BLaER1 (cell line): ENCODE measurements around the gene GOLGA7B.

Experiments used
- H3K27ac ChIP-seq: shearing (Covaris generic); formaldehyde crosslinking; 2 replicates; pipeline ENCODE4 v1.8.1; 2022
- H3K27me3 ChIP-seq: shearing (Covaris generic); formaldehyde crosslinking; 2 replicates; pipeline ENCODE4 v1.8.1; 2022
- H3K36me3 ChIP-seq: shearing (Covaris generic); formaldehyde crosslinking; 2 replicates; pipeline ENCODE4 v1.8.1; 2022
- H3K4me1 ChIP-seq: shearing (Covaris generic); formaldehyde crosslinking; 2 replicates; pipeline ENCODE4 v1.8.1; 2022
- H3K4me2 ChIP-seq: shearing (Covaris generic); formaldehyde crosslinking; 2 replicates; pipeline ENCODE4 v1.8.1; 2022
- H3K4me3 ChIP-seq: shearing (Covaris generic); formaldehyde crosslinking; 2 replicates; pipeline ENCODE4 v1.8.1; 2022
- H3K9ac ChIP-seq: shearing (Covaris generic); formaldehyde crosslinking; 2 replicates; pipeline ENCODE4 v1.8.1; 2022
- H3K9me3 ChIP-seq: shearing (Covaris generic); formaldehyde crosslinking; 2 replicates; pipeline ENCODE4 v1.8.1; 2022
- H4K20me1 ChIP-seq: shearing (Covaris generic); formaldehyde crosslinking; 2 replicates; pipeline ENCODE4 v1.8.1; 2022
- Cebpa-rat ChIP-seq: shearing (Covaris generic); IDR thresholded peaks from 2 replicates; pipeline ENCODE4 v1.8.1; 2022

GOLGA7B gene

GRCh38 chr10:97816609-97817008, 33.0 kb upstream of the GOLGA7B start:
- Histone ChIP-seq H3K27me3 (no peaks in the 10 kb centered on the region), H3K9me3 (no peaks in the 10 kb centered on the region), H3K36me3 (no peaks in the 10 kb centered on the region), H3K4me3 (no peak overlapping the region), H3K27ac (no peak overlapping the region), H3K4me2 (no peak overlapping the region), H3K4me1 (peaks cover 11% of the 10 kb centered on the region), H4K20me1 (no peaks in the 10 kb centered on the region), H3K9ac (no peak overlapping the region)
- no peak for TF ChIP-seq Cebpa-rat

- no peak overlapping the region for H3K27ac ChIP-seq
- no peak overlapping the region for H3K4me3 ChIP-seq
- peaks cover 11% of the 10 kb centered on the region for H3K4me1 ChIP-seq
- no peak overlapping the region for H3K4me2 ChIP-seq
- no peaks in the 10 kb centered on the region for H3K9me3 ChIP-seq
- no peaks in the 10 kb centered on the region for H3K36me3 ChIP-seq
- no peaks in the 10 kb centered on the region for H4K20me1 ChIP-seq
- no peak for TF ChIP-seq Cebpa-rat
- no peak overlapping the region for H3K9ac ChIP-seq
- no peaks in the 10 kb centered on the region for H3K27me3 ChIP-seq
These were observed 31.1 kb upstream of the GOLGA7B start for GRCh38 chr10:97818572-97818971.

GRCh38 chr10:97820096-97820704, 29.4 kb upstream of the GOLGA7B start:
- H3K27ac ChIP-seq: no peak overlapping the region
- TF ChIP-seq Cebpa-rat: no peak
- H3K27me3 ChIP-seq: no peaks in the 10 kb centered on the region
- no peaks in the 10 kb centered on the region for H3K9me3 ChIP-seq
- no peaks in the 10 kb centered on the region for H3K36me3 ChIP-seq
- H4K20me1 ChIP-seq: no peaks in the 10 kb centered on the region
- peaks cover 8% of the 10 kb centered on the region for H3K4me1 ChIP-seq
- no peak overlapping the region for H3K4me3 ChIP-seq
- H3K4me2 ChIP-seq: no peak overlapping the region
- H3K9ac ChIP-seq: no peak overlapping the region

- TF ChIP-seq Cebpa-rat: no peak
- H3K27me3 ChIP-seq: no peaks in the 10 kb centered on the region
- H3K4me2 ChIP-seq: no peak overlapping the region
- H3K4me3 ChIP-seq: no peak overlapping the region
- H3K36me3 ChIP-seq: no peaks in the 10 kb centered on the region
- no peaks in the 10 kb centered on the region for H4K20me1 ChIP-seq
- H3K4me1 ChIP-seq: peaks cover 7% of the 10 kb centered on the region
- H3K9me3 ChIP-seq: no peaks in the 10 kb centered on the region
- H3K27ac ChIP-seq: no peak overlapping the region
- no peak overlapping the region for H3K9ac ChIP-seq
These were observed 28.2 kb upstream of the GOLGA7B start for GRCh38 chr10:97821308-97822038.

- H3K9ac ChIP-seq: no peak overlapping the region
- H4K20me1 ChIP-seq: no peaks in the 10 kb centered on the region
- no peaks in the 10 kb centered on the region for H3K9me3 ChIP-seq
- H3K4me3 ChIP-seq: no peak overlapping the region
- no peak for TF ChIP-seq Cebpa-rat
- H3K4me2 ChIP-seq: no peak overlapping the region
- H3K4me1 ChIP-seq: peaks cover 1% of the 10 kb centered on the region; the same call in 1 of the 2 replicates
- H3K27me3 ChIP-seq: no peaks in the 10 kb centered on the region
- H3K27ac ChIP-seq: no peak overlapping the region
- no peaks in the 10 kb centered on the region for H3K36me3 ChIP-seq
These were observed 27.4 kb upstream of the GOLGA7B start for GRCh38 chr10:97822261-97822687.

GRCh38 chr10:97823734-97824133, 25.9 kb upstream of the GOLGA7B start:
- H3K9me3 ChIP-seq: no peaks in the 10 kb centered on the region
- TF ChIP-seq Cebpa-rat: no peak
- no peak overlapping the region for H3K4me2 ChIP-seq

GRCh38 chr10:97825020-97825760, 24.5 kb upstream of the GOLGA7B start:
- Histone ChIP-seq H4K20me1 (no peaks in the 10 kb centered on the region), H3K27ac (no peak overlapping the region), H3K36me3 (no peaks in the 10 kb centered on the region), H3K4me3 (no peak overlapping the region), H3K9ac (no peak overlapping the region), H3K4me1 (no peaks in the 10 kb centered on the region), H3K4me2 (no peak overlapping the region), H3K9me3 (no peaks in the 10 kb centered on the region), H3K27me3 (no peaks in the 10 kb centered on the region)
- TF ChIP-seq Cebpa-rat: no peak

More at GRCh38 chr10:97823734-97824133, 25.9 kb upstream of the GOLGA7B start:
- H3K27me3 ChIP-seq: no peaks in the 10 kb centered on the region
- no peak overlapping the region for H3K9ac ChIP-seq
- H4K20me1 ChIP-seq: no peaks in the 10 kb centered on the region
- no peaks in the 10 kb centered on the region for H3K4me1 ChIP-seq
- H3K36me3 ChIP-seq: no peaks in the 10 kb centered on the region
- H3K4me3 ChIP-seq: no peak overlapping the region
- H3K27ac ChIP-seq: no peak overlapping the region

GRCh38 chr10:97826892-97827291, 22.8 kb upstream of the GOLGA7B start:
- no peaks in the 10 kb centered on the region for H3K36me3 ChIP-seq
- no peaks in the 10 kb centered on the region for H4K20me1 ChIP-seq
- H3K4me3 ChIP-seq: no peak overlapping the region
- no peak overlapping the region for H3K27ac ChIP-seq
- no peaks in the 10 kb centered on the region for H3K27me3 ChIP-seq
- TF ChIP-seq Cebpa-rat: no peak
- no peaks in the 10 kb centered on the region for H3K4me1 ChIP-seq
- H3K9ac ChIP-seq: no peak overlapping the region
- H3K9me3 ChIP-seq: no peaks in the 10 kb centered on the region
- H3K4me2 ChIP-seq: no peak overlapping the region

- H3K4me3 ChIP-seq: no peak overlapping the region
- H4K20me1 ChIP-seq: no peaks in the 10 kb centered on the region
- H3K36me3 ChIP-seq: no peaks in the 10 kb centered on the region
- no peaks in the 10 kb centered on the region for H3K4me1 ChIP-seq
- H3K9me3 ChIP-seq: no peaks in the 10 kb centered on the region
- TF ChIP-seq Cebpa-rat: no peak
- no peak overlapping the region for H3K4me2 ChIP-seq
- no peaks in the 10 kb centered on the region for H3K27me3 ChIP-seq
- no peak overlapping the region for H3K27ac ChIP-seq
- H3K9ac ChIP-seq: no peak overlapping the region
These were observed 21.8 kb upstream of the GOLGA7B start for GRCh38 chr10:97827702-97828291.

GRCh38 chr10:97828721-97829120, 20.9 kb upstream of the GOLGA7B start:
- Histone ChIP-seq H3K9me3 (no peaks in the 10 kb centered on the region), H3K4me3 (no peak overlapping the region), H3K27me3 (no peaks in the 10 kb centered on the region), H3K4me2 (no peak overlapping the region), H3K27ac (no peak overlapping the region), H4K20me1 (no peaks in the 10 kb centered on the region), H3K4me1 (no peaks in the 10 kb centered on the region), H3K36me3 (no peaks in the 10 kb centered on the region), H3K9ac (no peak overlapping the region)
- no peak for TF ChIP-seq Cebpa-rat
